ENCODE measurements around the gene ADAM12. TPM values are rescaled to one million over a fixed set of nuclear protein-coding genes. Genes with fewer than 3 reads are reported as not detected.

The ADAM12 gene
- total and polyA plus RNA-seq, 4 donors: 0.03 to 0.33 (median 0.19) TPM

DNA sequence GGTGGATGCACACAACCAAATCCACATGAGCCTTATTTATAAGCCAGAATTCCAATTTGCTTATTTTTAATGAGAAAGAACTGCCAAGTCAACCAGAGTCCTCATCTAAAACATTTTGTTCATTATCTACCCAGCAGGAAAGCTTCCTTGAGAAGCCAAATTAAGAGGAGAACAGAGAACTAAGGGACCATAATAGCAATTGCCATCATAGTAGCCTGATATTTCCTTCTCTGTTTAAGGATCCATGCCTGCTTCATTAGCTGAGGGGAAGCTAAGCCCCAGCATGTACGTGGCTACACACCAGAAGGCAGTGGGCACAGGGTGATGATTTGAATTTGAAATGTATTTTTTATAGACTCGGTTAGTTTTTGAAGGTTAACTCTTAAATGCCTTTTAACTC lies 46.8 kb downstream of the ADAM12 start (continued):
- TF ChIP-seq, protein P1, sequence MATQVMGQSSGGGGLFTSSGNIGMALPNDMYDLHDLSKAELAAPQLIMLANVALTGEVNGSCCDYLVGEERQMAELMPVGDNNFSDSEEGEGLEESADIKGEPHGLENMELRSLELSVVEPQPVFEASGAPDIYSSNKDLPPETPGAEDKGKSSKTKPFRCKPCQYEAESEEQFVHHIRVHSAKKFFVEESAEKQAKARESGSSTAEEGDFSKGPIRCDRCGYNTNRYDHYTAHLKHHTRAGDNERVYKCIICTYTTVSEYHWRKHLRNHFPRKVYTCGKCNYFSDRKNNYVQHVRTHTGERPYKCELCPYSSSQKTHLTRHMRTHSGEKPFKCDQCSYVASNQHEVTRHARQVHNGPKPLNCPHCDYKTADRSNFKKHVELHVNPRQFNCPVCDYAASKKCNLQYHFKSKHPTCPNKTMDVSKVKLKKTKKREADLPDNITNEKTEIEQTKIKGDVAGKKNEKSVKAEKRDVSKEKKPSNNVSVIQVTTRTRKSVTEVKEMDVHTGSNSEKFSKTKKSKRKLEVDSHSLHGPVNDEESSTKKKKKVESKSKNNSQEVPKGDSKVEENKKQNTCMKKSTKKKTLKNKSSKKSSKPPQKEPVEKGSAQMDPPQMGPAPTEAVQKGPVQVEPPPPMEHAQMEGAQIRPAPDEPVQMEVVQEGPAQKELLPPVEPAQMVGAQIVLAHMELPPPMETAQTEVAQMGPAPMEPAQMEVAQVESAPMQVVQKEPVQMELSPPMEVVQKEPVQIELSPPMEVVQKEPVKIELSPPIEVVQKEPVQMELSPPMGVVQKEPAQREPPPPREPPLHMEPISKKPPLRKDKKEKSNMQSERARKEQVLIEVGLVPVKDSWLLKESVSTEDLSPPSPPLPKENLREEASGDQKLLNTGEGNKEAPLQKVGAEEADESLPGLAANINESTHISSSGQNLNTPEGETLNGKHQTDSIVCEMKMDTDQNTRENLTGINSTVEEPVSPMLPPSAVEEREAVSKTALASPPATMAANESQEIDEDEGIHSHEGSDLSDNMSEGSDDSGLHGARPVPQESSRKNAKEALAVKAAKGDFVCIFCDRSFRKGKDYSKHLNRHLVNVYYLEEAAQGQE (IDR thresholded peaks at IDR 0.05): no peak
- no peak for TF ChIP-seq TAF1 (conservative IDR thresholded peaks at IDR 0.05)

DNA sequence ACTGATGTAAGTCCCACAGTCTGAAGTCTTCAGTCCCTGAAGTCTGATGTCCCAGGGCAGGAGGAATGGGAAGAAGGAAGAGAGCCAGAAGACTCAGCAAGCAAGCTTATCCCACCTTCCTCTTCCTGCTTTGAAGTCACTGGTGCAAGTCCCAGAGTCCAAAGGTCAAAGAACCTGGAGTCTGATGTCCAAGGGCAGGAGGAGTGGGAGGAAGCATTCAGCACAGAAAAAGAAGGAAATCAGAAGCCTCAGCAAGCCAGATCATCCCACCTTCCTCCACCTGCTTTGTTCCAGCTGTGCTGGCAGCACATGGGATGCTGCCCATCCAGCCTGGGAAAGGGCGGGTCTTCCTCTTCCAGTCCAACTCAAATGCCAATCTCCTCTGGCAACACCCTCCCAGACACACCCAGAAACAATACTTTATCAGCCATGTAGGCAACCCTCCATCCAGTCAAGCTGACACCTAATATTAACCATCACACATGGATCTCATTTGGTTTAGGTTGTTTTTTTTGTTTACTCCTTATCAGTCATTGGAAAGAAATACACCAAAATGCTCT lies 50.9 kb downstream of the ADAM12 start:
- 74% methylated on average over 1 of the region's 1 CpG for WGBS

More for the DNA sequence above, 50.9 kb downstream of the ADAM12 start:
- no peaks in the 10 kb centered on the region for H3K9me3 ChIP-seq (ENCODE audit: control insufficient read depth in 4 of 4, low read length in 3 of 4)
- peaks cover 0 to 3% (median under 1%) of the 10 kb centered on the region in 4 donors for H3K27me3 ChIP-seq (ENCODE audit: control insufficient read depth in 4 of 4, insufficient read depth in 4 of 4, low read length in 3 of 4)
- no peaks in the 10 kb centered on the region for H3K4me1 ChIP-seq (ENCODE audit: control insufficient read depth in 4 of 4, insufficient read depth in 4 of 4, low read length in 3 of 4)
- H3K9ac ChIP-seq (ENCODE audit: low read depth in 1 of 2, low read length in 2 of 2): no peak overlapping the region
- TF ChIP-seq HNF4A (conservative IDR thresholded peaks at IDR 0.05): no peak
- TF ChIP-seq NR2F2 (IDR thresholded peaks at IDR 0.05): no peak
- no peak for TF ChIP-seq RXRA (IDR thresholded peaks at IDR 0.05)
- TF ChIP-seq, protein P2, sequence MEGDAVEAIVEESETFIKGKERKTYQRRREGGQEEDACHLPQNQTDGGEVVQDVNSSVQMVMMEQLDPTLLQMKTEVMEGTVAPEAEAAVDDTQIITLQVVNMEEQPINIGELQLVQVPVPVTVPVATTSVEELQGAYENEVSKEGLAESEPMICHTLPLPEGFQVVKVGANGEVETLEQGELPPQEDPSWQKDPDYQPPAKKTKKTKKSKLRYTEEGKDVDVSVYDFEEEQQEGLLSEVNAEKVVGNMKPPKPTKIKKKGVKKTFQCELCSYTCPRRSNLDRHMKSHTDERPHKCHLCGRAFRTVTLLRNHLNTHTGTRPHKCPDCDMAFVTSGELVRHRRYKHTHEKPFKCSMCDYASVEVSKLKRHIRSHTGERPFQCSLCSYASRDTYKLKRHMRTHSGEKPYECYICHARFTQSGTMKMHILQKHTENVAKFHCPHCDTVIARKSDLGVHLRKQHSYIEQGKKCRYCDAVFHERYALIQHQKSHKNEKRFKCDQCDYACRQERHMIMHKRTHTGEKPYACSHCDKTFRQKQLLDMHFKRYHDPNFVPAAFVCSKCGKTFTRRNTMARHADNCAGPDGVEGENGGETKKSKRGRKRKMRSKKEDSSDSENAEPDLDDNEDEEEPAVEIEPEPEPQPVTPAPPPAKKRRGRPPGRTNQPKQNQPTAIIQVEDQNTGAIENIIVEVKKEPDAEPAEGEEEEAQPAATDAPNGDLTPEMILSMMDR (IDR thresholded peaks at IDR 0.05; ENCODE audit: low read depth, low read length, missing input control): no peak
- no peak for TF ChIP-seq FOXA1 (IDR thresholded peaks at IDR 0.05)
- no peak for TF ChIP-seq SP1 (IDR thresholded peaks at IDR 0.05)
- no peak for TF ChIP-seq YY1 (IDR thresholded peaks at IDR 0.05)
- TF ChIP-seq, protein P1 (IDR thresholded peaks at IDR 0.05): no peak
- TF ChIP-seq FOXA2 (IDR thresholded peaks at IDR 0.05): no peak
- no peak for TF ChIP-seq HNF4G (IDR thresholded peaks at IDR 0.05)
- no peak for TF ChIP-seq RAD21 (IDR thresholded peaks at IDR 0.05)
- TF ChIP-seq, protein P3, sequence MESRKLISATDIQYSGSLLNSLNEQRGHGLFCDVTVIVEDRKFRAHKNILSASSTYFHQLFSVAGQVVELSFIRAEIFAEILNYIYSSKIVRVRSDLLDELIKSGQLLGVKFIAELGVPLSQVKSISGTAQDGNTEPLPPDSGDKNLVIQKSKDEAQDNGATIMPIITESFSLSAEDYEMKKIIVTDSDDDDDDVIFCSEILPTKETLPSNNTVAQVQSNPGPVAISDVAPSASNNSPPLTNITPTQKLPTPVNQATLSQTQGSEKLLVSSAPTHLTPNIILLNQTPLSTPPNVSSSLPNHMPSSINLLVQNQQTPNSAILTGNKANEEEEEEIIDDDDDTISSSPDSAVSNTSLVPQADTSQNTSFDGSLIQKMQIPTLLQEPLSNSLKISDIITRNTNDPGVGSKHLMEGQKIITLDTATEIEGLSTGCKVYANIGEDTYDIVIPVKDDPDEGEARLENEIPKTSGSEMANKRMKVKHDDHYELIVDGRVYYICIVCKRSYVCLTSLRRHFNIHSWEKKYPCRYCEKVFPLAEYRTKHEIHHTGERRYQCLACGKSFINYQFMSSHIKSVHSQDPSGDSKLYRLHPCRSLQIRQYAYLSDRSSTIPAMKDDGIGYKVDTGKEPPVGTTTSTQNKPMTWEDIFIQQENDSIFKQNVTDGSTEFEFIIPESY (IDR thresholded peaks at IDR 0.05): no peak
- no peak for TF ChIP-seq TAF1 (conservative IDR thresholded peaks at IDR 0.05)
- TF ChIP-seq GABPA (IDR thresholded peaks at IDR 0.05 in 1 of 2, conservative IDR thresholded peaks at IDR 0.05 in 1 of 2): no peak
- TF ChIP-seq, protein P4, sequence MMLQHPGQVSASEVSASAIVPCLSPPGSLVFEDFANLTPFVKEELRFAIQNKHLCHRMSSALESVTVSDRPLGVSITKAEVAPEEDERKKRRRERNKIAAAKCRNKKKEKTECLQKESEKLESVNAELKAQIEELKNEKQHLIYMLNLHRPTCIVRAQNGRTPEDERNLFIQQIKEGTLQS (IDR thresholded peaks at IDR 0.05): no peak
- TF ChIP-seq EGR1 (IDR thresholded peaks at IDR 0.05; ENCODE audit: low read depth in 2 of 2): no peak
- TF ChIP-seq, protein P5, sequence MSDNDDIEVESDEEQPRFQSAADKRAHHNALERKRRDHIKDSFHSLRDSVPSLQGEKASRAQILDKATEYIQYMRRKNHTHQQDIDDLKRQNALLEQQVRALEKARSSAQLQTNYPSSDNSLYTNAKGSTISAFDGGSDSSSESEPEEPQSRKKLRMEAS (IDR thresholded peaks at IDR 0.05): no peak
- no peak for TF ChIP-seq JUND (IDR thresholded peaks at IDR 0.05)
- H3K4me3 ChIP-seq (ENCODE audit: low read depth in 1 of 3, low read length in 3 of 3): no peak overlapping the region
- no peak overlapping the region for H3K27ac ChIP-seq (ENCODE audit: low read depth in 1 of 2, low read length in 2 of 2)
- H3K36me3 ChIP-seq (ENCODE audit: control insufficient read depth in 4 of 4, insufficient read depth in 3 of 4, low read depth in 1 of 4, low read length in 3 of 4): no peaks in the 10 kb centered on the region
- no peak for DNase-seq (ENCODE audit: low spot score)

Data from liver (tissue), 9 donors.